Lower lobe of right lung (tissue), 2 donors: ENCODE results near the gene CASS4. TPM values are rescaled to one million over a fixed set of nuclear protein-coding genes. Genes with fewer than 3 reads are reported as not detected.
A peak's percentile ranks its signal among the peaks of the same experiment; 100 is the strongest.

Experiments used
- ATAC-seq, 2 donors: fragments of 200-7000 bp; cut with Tn5 transposase; one replicate each; pipeline ENCODE4 v1.9.1; 2020 to 2022; ENCODE audit warnings: mild to moderate bottlenecking in 2 of 2, moderate library complexity in 2 of 2
- DNase-seq: peaks from one replicate; pipeline ENCODE4 v3.0.0-alpha.2; 2020
- H3K27ac ChIP-seq: fragments of 200-600 bp; one replicate; pipeline ENCODE4 v1.8.0; 2022
- H3K27me3 ChIP-seq: fragments of 200-600 bp; one replicate; pipeline ENCODE4 v1.8.0; 2022; ENCODE audit warnings: low read depth
- H3K36me3 ChIP-seq: fragments of 200-600 bp; one replicate; pipeline ENCODE4 v1.8.0; 2022; ENCODE audit warnings: mild to moderate bottlenecking
- H3K4me1 ChIP-seq: fragments of 200-600 bp; one replicate; pipeline ENCODE4 v1.8.0; 2022
- H3K4me3 ChIP-seq: fragments of 200-600 bp; one replicate; pipeline ENCODE4 v1.8.0; 2022; ENCODE audit warnings: mild to moderate bottlenecking
- H3K9me3 ChIP-seq: fragments of 200-600 bp; one replicate; pipeline ENCODE4 v1.8.0; 2022
- intact Hi-C: fragments of 100-400 bp; cut with DNase I; formaldehyde crosslinking; loops from one replicate; pipeline ENCODE4 v1.11.0; 2022
- total RNA-seq: library from RNA; stranded (reverse); fragmentation: NEBNext Ultra II Directional; extraction: Animal tissue kit (Norgen Biotek cat#: 25700); gene quantifications from one replicate; pipeline ENCODE4 v1.2.1, GENCODE V29; 2021
- TF ChIP-seq, protein P1 (sequence below): fragments of 200-600 bp; IDR thresholded peaks from one replicate; pipeline ENCODE4 v1.8.0; 2022; ENCODE audit warnings: antibody characterized with exemption, mild to moderate bottlenecking
- donor health status: DM: no; HTN: yes; CAD: no; lungs with severe emphysema.

The CASS4 gene
- total RNA-seq, 1 donor from 2014 or later, result 23.9 TPM

DNA sequence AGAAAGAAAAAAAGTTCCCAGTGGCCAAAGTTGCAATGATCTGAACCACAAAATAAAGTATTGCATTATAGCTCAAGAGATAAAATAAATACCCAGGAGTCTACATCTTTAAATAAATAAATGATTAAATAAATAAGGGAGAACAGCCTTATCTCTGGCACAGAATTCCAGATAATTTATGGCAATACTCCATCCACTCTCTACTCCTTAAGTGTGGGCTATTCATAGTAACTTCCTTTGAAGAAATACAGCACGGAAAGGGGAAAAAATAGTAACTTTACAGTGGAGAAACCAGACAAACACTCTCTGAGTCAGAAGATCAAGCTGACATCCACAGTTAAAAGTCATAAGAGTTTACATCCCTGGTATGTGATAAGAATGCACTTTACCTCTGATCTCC lies 31.7 kb upstream of the CASS4 start:
- Histone ChIP-seq H3K4me1 (no peaks in the 10 kb centered on the region), H3K36me3 (no peaks in the 10 kb centered on the region), H3K9me3 (no peaks in the 10 kb centered on the region), H3K27ac (no peak overlapping the region), H3K27me3 (no peaks in the 10 kb centered on the region), H3K4me3 (no peak overlapping the region)
- DNase-seq (no peak), ATAC-seq (peak; percentile 51 to 83)
- TF ChIP-seq, protein P1, sequence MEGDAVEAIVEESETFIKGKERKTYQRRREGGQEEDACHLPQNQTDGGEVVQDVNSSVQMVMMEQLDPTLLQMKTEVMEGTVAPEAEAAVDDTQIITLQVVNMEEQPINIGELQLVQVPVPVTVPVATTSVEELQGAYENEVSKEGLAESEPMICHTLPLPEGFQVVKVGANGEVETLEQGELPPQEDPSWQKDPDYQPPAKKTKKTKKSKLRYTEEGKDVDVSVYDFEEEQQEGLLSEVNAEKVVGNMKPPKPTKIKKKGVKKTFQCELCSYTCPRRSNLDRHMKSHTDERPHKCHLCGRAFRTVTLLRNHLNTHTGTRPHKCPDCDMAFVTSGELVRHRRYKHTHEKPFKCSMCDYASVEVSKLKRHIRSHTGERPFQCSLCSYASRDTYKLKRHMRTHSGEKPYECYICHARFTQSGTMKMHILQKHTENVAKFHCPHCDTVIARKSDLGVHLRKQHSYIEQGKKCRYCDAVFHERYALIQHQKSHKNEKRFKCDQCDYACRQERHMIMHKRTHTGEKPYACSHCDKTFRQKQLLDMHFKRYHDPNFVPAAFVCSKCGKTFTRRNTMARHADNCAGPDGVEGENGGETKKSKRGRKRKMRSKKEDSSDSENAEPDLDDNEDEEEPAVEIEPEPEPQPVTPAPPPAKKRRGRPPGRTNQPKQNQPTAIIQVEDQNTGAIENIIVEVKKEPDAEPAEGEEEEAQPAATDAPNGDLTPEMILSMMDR, result no peak
- intact Hi-C loops, result no loop called here

DNA sequence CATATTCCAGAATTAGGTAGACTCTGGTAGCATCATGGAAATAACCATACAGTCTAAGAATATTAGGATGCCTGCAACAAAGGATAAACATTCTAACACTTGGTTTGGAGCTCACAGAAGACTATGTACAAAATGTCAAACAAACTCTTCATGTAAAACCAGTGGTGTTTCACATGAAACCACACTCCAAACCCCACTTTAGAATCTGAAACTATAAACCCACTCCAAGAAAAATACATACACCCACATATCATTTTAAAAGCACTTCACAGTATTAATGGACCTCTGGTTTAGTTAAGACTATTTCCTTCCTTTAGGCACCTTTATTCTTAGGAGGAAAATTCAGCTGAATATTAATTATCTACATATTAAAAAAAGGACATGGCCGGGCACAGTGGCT lies 30.6 kb upstream of the CASS4 start:
- no peak for DNase-seq
- H3K27me3 ChIP-seq, result no peaks in the 10 kb centered on the region
- no peak for ATAC-seq
- H3K4me3 ChIP-seq, result no peak overlapping the region
- no peaks in the 10 kb centered on the region for H3K9me3 ChIP-seq
- intact Hi-C loops, result no loop called here
- TF ChIP-seq, protein P1, result no peak
- H3K27ac ChIP-seq, result no peak overlapping the region
- H3K4me1 ChIP-seq, result no peaks in the 10 kb centered on the region
- no peaks in the 10 kb centered on the region for H3K36me3 ChIP-seq

DNA sequence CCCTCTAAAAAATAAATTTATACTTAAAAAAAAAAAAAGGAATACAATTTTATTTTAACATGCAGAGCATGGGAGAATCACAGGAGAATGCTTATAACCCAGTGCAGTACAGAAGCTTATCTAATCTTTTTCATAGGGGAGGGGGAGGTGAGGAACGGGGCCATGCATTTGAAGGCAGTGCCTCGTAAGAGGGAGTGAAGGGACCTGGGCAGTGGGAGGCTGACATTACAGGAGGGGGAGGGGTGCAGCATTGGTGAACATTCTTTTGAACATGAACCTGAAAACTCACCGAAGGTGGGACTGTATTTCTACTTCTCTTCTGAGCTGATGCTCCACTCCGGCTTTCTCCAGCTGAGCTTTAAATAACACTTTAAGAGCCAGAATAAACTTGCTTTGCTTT lies 29.4 kb upstream of the CASS4 start:
- Histone ChIP-seq H3K4me3 (no peak overlapping the region), H3K27me3 (no peaks in the 10 kb centered on the region), H3K9me3 (no peaks in the 10 kb centered on the region), H3K27ac (no peak overlapping the region), H3K4me1 (no peaks in the 10 kb centered on the region), H3K36me3 (no peaks in the 10 kb centered on the region)
- TF ChIP-seq, protein P1, result no peak
- intact Hi-C loops, result no loop called here
- DNase-seq (no peak), ATAC-seq (no peak)

DNA sequence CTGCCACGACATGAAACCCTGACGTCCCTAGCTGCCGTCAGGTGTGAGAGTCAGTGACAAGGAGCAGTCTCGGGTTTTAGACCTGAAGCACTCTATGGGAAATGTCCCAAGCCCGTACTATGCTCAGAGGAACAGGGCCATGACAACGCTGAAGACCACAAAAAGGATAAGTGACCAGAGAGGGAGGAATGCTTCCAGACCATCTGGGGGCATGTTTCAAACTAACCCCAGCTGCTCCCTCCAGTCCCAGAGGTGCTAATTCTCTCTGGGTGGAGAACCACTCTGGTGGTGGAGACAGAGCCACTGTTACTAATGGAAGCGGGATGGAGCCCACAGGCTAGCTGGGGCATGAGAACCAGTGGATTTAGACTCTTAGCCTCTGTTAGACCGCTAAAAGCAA lies 28.7 kb upstream of the CASS4 start:
- Histone ChIP-seq H3K9me3 (no peaks in the 10 kb centered on the region), H3K27me3 (no peaks in the 10 kb centered on the region), H3K4me3 (no peak overlapping the region), H3K4me1 (no peaks in the 10 kb centered on the region), H3K27ac (no peak overlapping the region), H3K36me3 (no peaks in the 10 kb centered on the region)
- ATAC-seq, result no peak
- TF ChIP-seq, protein P1, result no peak
- intact Hi-C loops, result no loop called here
- no peak for DNase-seq

DNA sequence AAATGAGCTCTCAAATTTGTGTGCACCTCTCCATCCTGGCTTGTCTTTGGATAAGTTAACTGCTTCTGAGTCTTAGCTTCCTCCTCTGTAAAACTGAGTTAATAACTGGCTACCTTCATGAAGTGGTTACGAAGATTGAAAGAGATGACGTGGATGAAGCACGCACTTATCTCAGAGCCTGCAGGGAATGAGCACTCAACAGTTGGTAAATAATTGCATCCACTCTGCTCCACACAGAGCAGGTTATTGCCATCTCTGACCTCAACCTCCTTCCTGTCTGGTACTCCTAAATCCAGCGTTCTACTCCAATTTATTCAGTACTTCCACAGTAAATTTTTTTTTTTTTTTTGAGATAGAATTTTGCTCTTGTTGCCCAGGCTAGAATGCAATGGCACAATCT lies 26.9 kb upstream of the CASS4 start:
- no peaks in the 10 kb centered on the region for H3K27me3 ChIP-seq
- ATAC-seq, result peak; percentile 57 to 82
- H3K27ac ChIP-seq, result no peak overlapping the region
- no peak for DNase-seq
- no peaks in the 10 kb centered on the region for H3K9me3 ChIP-seq
- no peak overlapping the region for H3K4me3 ChIP-seq
- no peaks in the 10 kb centered on the region for H3K4me1 ChIP-seq
- intact Hi-C loops, result no loop called here
- H3K36me3 ChIP-seq, result no peaks in the 10 kb centered on the region
- TF ChIP-seq, protein P1, result no peak

DNA sequence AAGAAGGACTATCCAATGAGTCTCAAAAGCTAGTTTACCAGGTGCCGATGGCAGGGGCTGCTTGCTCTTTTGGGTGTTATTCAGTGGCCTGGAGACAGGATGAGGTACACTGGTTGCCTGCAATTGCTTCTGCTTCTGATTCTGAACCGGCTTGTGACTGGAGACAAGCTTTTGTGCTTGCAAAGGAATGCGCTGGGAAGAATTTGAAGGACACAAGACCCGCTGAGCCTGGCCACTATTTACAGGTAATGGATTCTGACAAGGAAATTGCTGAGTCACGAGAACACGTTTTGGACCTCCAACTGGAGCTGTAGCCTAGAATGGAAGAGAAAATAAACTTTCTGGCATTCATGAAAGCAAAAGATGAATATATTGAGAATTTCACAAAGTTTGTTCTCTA lies 25.8 kb upstream of the CASS4 start:
- TF ChIP-seq, protein P1, result no peak
- Histone ChIP-seq H3K4me1 (peaks cover 6% of the 10 kb centered on the region), H3K27me3 (no peaks in the 10 kb centered on the region), H3K27ac (no peak overlapping the region), H3K4me3 (no peak overlapping the region), H3K36me3 (no peaks in the 10 kb centered on the region), H3K9me3 (no peaks in the 10 kb centered on the region)
- ATAC-seq (no peak), DNase-seq (no peak)
- intact Hi-C loops, result no loop called here
